Measurements from ENCODE around the gene KRT27. TPM values are rescaled to one million over a fixed set of nuclear protein-coding genes. Genes with fewer than 3 reads are reported as not detected.
"Not testable (repeated sequence)": the region's sequence is repeated elsewhere in the genome, so short reads cannot be mapped to it uniquely, and the experiment has no call there.

Gene KRT27, protein sequence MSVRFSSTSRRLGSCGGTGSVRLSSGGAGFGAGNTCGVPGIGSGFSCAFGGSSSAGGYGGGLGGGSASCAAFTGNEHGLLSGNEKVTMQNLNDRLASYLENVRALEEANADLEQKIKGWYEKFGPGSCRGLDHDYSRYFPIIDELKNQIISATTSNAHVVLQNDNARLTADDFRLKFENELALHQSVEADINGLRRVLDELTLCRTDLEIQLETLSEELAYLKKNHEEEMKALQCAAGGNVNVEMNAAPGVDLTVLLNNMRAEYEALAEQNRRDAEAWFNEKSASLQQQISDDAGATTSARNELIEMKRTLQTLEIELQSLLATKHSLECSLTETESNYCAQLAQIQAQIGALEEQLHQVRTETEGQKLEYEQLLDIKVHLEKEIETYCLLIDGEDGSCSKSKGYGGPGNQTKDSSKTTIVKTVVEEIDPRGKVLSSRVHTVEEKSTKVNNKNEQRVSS
- total RNA-seq, result under 1 TPM in 1 of 2 donors, not detected in 1; 0.42 TPM
- long read RNA-seq, donor 1, result 0 reads
- long read RNA-seq, donor 2, result 0 reads

DNA sequence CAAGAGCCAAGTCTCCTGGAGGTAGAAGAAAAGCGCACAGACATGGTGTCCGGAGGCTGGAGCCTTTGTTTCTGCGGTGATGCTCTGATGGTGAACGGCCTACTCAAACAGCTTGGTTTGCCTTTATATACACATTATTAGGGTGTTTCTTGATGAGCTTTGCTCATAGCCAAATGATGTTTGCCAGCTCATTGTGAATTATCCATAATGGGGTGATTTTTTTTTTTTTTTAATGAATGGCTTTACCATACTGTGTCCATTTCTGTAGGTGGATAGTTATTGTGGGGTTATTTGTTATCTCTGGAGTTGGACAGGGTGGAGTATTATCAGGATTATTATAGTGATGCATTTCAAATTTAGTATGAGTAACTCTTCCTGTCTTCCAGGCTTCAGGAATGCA lies at the start of gene KRT27:
Gene KRT27, minus strand, starts transcription at position 101 of the 400 bp plus-strand sequence. Its CDS starts 57 bp downstream, at position 44.
- intact Hi-C loops (cut with DNase I), result no loop called here
- no peak for DNase-seq (ENCODE audit: low spot score)

DNA sequence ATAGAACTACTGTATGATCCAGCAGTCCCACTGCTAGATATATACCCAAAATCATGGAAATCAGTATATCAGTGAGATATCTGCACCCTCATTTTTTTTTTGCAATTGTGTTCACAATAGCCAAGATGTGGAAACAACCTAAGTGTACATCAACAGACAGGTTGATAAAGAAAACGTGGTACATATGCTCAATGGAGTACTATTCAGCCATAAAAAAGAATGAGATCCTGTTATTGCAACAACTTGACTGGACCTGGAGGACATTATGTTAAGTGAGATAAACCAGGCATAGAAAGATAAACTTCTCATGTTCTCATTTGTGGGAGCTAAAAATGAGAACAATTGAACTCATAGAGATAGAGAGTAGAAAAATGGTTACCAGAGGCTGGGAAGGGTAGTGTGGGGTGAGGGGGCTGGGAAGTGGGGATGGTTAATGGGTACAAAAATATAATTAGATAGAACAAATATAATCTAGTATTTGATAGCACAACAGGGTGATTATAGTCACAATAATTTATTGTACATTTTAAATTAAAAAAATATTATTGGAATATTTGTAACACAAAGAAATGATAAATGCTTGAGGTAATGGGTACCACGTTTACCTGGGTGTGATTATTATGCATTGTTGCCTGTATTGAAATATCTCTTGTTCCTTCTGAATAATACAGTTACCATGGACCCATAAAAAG lies 47.9 kb upstream of the KRT27 start:
- intact Hi-C loops (cut with DNase I), result no loop called here

DNA sequence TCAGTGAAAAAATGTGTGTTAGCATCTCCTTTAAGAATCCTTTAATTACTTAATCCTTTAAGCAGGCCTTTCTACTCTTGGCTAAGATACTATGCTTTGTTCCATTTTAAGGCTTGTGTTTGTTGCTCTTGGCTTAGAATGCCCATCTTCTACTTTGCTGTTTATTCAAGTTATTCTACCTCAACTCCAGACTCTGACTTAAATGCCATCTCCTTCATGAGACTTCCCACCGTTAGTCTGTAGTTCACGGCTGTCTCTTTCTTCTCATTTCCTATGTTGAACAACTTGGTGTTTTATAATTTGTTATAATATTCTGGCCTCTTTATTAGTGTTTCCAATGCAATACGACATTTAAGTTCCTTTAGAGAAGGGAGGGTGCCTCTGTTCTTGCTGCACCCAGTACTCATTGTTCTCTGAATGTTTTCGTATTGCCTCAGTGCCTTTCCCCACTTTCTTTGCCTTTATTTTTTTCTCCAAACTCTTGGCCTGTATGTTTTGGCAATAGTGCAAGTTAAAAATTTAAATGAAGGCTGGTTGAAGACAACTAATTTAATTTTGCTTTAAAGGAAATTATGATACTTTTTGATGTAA lies 46.2 kb upstream of the KRT27 start:
- intact Hi-C loops (cut with DNase I), result no loop called here
- no peak for DNase-seq (ENCODE audit: low spot score)

More for the DNA sequence above, 47.9 kb upstream of the KRT27 start:
- no peak for DNase-seq (ENCODE audit: low spot score)

DNA sequence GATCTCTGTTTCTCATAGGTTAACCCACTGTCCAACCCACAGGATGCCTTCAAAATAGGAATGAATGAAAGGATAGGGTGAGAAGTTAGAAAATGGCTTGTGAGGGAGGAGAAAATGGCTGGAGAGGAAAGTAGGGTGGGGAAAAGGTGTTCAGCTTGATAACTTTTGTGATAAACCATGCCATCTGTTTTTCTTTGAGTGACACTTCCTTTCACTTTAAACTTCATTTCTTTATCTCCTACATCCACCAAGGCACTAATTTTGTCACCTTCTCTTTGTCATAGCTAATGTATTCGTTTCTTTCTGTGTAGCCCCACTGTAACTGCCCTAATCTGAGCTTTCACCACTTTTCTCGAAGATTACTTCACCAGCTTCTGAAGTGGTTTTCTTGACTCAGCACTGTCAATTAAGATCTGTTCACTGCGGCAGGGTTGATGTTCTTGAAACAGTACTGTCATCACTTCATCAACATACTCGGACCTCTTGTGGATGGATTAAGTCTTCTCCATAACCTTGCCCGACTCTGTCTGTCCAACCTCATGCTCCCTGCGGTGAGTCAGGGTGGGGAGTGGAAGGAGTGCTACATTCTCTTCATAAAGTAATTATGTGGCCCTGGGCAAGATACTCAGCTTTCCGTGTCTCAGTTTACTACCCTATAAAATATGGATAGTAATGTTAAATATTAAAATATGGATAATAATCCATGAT lies 45.5 kb upstream of the KRT27 start:
- intact Hi-C loops (cut with DNase I), result no loop called here
- no peak for DNase-seq (ENCODE audit: low spot score)

DNA sequence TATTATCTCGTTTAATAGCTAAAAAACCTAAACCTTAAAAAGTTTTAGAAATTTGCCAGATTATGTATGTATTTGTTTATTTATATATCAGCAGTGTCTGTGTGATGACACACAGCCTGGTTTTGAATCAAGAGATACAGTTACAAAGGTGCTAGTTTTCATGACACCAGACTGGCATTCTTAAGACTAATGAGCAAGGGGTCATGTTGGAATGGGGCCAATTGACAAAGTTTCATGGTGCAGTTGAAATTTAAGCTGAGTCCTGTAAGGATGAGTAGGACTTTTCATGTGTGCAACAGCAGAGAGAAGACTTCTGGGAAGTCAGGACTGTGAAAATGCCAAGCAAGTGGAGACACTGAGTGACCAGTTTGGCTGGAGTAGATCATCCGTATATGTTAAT lies 43.2 kb upstream of the KRT27 start:
- no peak for DNase-seq (ENCODE audit: low spot score)
- intact Hi-C loops (cut with DNase I), result no loop called here

DNA sequence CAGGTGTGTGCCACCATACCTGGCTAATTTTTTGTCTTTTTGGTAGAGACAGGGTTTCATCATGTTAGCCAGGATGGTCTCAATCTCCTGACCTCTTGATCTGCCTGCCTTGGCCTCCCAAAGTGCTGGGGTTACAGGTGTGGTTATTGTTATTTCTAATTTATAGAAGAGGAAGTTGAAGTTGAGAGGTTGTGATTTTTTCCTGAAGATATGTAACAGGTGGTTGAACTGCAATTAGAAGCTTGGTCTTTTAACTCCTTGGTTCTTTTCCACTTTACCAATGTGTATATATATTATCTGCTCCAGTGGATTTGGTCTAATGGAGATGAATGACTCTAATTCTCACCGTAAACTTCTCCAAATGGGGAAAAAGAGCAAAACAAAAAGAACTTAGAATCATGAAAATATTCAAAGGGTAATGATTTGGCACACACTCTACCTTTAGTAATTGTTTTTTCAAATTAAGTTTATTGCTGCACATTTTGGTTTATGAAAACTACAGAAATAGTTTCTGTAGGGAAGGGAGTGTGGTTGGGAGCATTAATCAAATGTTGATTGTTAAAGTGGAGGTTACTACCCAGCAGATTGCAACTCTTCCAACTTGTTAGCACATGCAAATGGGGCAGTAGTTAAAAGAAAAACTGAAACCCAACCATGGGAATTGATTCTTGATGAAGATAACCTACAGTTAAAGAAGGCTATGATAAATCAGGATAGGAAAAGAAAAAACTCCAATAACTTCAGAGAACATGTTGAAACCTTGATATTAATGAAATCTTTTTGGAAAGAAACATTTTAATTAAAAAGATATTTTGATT lies 41.9 kb upstream of the KRT27 start:
- DNase-seq (ENCODE audit: low spot score), result no peak
- intact Hi-C loops (cut with DNase I), result no loop called here

DNA sequence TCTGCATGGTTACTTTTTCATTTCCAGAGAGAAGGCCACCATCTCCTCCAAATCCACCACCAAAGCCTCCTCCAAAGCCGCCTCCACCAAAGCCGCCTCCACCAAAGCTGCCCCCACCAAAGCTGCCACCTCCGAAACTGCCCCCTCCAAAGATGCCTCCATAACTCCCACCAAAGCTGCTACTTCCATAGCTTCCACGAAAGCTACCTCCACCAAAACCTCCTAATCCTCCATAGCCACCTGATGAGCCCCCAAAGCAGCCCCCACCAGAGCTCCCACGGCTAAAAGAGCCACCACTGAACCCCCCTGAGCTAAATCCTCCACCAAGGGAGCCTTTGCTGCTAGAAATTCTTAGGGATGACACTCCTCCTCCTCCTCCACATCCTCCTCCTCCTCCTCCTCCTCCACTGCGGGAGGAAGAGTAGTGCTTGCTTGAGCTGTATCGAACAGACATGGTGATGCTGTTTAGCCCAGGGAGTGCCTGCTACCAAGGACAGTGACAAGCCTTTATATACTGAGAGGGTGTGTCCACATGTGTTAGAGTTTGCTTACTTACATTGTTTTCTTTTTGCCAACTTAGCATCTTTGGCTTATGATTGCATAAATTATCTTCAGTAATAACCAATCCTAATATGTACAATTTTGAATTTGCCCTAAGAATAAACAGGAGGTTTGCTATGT lies 39.9 kb upstream of the KRT27 start, which contains the start of gene KRT10:
Gene KRT10, minus strand, starts transcription at position 483 of the 681 bp plus-strand sequence. Its CDS starts 29 bp downstream, at position 454.
- intact Hi-C loops (cut with DNase I), result no loop called here
- DNase-seq (ENCODE audit: low spot score), result no peak

DNA sequence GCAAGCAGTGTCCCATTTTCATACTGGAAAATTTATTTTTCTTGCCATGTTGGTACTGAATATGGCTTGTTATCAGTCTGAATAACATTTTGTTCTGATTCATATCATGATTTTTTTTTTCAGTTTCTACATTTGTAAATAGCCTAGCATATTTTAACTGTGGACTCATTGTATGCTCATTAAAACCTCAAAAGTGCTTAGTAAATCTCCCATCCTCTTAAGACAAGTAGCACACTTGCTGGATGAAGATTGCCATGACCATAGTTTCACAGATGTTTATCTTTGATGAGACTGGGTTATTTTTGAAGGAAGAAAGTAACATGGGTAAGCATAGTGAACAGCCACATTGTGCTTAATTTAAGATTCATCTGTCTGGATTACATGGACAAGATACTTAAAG lies 39.2 kb upstream of the KRT27 start:
- intact Hi-C loops (cut with DNase I), result no loop called here
- no peak for DNase-seq (ENCODE audit: low spot score)

DNA sequence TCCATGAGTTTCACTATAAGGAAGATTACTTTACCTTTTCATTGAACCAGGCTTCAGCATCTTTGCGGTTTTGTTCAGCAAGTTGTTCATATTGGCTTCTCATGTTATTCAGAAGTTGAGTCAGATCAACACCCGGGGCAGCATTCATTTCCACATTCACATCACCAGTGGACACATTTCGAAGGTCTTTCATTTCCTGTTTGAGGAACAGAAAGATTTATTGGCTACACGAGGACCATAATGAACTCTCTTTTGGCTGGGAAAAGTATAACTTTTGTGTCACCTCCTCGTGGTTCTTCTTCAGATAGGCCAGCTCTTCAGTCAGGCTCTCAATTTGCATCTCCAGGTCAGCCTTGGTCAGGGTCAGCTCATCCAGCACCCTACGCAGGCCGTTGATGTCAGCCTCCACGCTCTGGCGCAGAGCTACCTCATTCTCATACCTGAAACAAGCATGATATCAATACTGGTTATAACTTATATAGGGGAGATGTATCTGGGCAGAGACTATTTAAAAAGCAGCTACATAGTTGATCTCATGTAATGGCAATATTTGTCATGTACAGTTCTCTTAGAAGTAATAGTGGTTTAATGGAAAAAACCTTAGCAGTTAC lies 38.0 kb upstream of the KRT27 start:
- intact Hi-C loops (cut with DNase I), result no loop called here
- no peak for DNase-seq (ENCODE audit: low spot score)

DNA sequence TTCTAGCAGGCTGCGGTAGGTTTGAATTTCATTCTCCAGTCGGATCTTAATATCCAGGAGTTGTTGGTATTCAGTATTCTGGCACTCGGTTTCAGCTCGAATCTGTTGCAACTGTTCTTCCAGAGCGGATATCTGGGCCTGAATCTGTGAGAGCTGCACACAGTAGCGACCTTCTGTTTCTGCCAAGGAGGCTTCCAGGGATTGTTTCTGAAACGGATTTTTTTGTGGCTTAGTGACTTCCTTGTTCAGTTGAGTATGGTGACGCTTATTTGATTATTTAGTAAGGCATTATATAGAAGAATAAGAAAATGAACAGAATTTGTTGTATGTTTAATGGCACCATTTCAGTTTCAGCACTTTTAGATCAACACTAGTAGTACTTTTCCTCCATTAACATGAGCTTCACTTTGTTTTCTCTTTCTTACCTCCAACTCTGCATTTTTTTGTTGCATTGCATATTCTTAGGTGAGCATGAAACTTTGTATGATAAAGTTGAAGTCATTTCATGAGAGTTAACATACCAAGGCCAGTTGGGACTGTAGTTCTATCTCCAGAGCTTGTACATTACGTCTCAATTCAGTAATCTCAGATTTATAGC lies 37.3 kb upstream of the KRT27 start:
- DNase-seq (ENCODE audit: low spot score), result no peak
- intact Hi-C loops (cut with DNase I), result no loop called here

DNA sequence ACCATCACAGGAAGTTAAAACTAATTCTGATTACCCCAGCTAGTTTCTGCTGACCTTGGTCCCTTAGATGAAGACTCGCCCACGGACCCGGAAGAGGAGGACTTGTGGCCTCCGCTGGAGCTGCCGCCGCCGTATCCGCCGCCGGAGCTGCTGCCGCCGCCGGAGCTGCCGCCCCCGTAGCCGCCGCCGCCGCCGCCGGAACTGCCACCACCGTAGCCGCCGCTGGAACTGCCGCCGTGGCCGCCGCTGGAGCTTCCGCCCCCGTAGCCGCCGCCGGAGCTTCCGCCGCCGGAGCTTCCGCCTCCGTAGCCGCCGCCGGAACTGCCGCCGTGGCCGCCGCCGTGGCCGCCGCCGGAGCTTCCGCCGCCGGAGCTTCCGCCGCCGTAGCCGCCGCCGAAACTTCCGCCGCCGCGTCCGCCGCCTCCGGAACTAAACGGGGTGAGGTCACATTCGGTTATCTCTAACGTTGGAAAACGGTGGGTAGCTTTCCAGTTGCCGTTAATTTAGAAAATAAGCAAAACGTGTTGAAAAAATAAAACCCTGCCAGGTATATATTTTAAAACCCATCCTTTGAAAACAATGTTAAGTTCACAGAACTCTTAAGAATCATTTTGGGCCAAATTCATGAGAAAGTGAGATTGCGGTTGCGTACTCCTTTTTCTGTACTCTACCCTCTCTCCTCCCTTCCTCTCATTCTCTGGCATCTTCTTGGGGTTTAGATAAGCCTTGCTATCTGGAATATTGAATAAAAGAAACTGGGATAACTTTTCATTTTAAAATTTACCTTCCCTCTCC lies 36.6 kb upstream of the KRT27 start:
- peak; percentile 95 for DNase-seq (ENCODE audit: low spot score)
- intact Hi-C loops (cut with DNase I), result no loop called here

DNA sequence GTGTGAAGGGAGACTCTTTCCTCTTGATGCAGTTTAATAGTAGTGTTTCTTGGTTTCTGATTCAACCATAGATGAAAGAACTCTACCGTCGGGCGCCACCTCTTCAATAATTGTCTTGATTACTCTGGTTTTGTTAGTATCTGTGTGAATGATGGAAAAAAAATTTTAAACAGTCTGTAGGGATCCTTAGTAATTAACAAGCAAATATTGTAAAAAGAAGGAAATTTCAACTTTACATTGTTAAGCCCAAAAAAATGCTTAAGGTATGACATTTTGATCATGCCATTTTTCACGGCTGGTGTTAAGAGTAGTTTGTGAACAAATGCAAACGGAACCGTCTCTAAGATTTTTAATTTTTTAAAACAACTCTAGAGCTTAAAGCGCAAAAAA lies 36.0 kb upstream of the KRT27 start:
- DNase-seq (ENCODE audit: low spot score), result no peak
- intact Hi-C loops (cut with DNase I), result no loop called here

DNA sequence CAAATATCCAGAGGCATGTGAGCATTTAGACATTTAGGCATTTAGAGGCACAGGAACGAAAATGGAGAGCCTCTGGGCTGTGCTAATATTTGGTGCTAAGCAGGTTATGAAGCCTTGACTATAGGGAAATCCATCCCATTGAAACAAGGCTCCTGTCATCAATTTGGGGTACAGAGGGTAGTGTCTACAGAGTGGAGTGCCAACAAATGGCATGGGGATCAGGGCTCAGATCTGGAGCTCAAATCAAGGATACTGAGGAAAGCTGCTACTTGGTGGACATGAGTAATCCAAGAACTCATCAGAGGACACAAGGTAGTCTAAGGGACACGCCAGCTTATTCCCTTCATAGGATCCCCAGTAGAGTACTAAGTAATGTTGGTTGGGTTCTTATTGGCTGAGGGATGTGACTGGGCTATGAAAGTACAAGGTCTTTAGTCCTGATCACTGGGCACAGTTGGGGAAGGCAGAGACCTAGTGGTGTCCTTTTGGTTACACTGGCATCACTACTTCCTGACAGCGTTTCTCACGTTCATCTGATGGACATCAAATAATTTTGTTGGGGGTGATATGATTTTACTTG lies 34.8 kb upstream of the KRT27 start:
- DNase-seq (ENCODE audit: low spot score), result no peak
- intact Hi-C loops (cut with DNase I), result no loop called here

DNA sequence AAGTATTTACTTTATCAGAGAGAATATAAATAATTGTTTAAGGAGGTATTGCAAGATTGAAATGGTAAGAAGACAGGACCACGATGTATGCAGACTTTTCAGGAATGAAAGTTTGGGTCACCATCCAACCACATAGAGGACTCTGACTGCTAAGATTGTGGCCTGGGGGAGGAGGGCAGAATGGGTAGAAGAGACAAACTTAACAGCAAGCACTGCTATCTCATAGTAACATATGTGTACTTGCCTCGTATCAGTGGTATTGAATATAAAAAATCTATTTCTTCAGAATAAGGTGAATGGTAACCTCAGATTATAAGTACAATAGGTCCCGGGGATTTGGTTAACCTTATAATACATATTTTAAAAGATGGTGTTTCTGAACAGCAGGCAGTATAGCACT lies 34.2 kb upstream of the KRT27 start:
- intact Hi-C loops (cut with DNase I), result no loop called here
- DNase-seq (ENCODE audit: low spot score), result no peak

DNA sequence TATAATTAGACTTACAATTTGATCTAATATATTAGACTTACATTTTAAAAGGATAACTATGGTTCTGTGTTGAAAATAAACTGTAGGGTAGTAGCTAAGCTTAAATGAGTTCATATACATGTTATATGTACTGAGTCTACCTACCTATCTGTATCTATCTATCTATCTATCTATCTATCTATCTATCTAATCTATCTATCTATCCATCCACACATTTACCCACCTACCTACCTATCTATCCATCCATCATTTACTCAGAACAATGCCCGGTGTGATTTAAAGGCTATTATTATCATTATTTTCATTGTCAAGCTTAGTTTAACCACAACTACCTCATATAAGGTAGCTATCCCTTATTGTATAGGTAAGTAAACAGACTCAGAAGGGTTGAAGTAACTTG lies 33.0 kb upstream of the KRT27 start:
- intact Hi-C loops (cut with DNase I), result no loop called here
- no peak for DNase-seq (ENCODE audit: low spot score)

DNA sequence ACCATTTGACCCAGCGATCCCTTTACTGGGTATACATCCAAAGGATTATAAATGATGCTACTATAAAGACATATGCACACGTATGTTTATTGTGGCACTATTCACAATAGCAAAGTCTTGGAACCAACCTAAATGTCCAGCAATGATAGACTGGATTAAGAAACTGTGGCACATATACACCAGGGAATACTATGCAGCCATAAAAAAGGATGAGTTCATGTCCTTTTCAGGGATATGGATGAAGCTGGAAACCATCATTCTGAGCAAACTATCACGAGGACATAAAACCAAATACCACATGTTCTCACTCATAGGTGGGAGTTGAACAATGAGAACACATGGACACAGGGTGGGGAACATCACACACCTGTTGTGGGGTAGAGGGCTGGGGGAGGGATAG lies 32.3 kb upstream of the KRT27 start:
- DNase-seq (ENCODE audit: low spot score); intact Hi-C loops (cut with DNase I): not testable (repeated sequence)

All from posterior vena cava (tissue), 2 donors.